Mesodermal cell (in vitro differentiated cells): ENCODE data around the gene KPNA3.
"Not testable (repeated sequence)": the region's sequence is repeated elsewhere in the genome, so short reads cannot be mapped to it uniquely, and the experiment has no call there.

Experiments used
- H3K27ac ChIP-seq: 2 replicates; pipeline ENCODE4 v1.7.0; 2013; ENCODE audit warnings: mild to moderate bottlenecking, low read depth, low read length, moderate library complexity; ENCODE audit not compliant: severe bottlenecking
- H3K36me3 ChIP-seq: 2 replicates; pipeline ENCODE4 v1.7.1; 2013; ENCODE audit warnings: mild to moderate bottlenecking, low read length, moderate library complexity; ENCODE audit not compliant: control insufficient read depth, insufficient read depth
- H3K4me1 ChIP-seq: one replicate; pipeline ENCODE4 v1.7.1; 2013; ENCODE audit warnings: mild to moderate bottlenecking, low read length; ENCODE audit not compliant: insufficient read depth, control insufficient read depth, poor library complexity, severe bottlenecking
- H3K4me3 ChIP-seq: 2 replicates; pipeline ENCODE4 v1.7.0; 2013; ENCODE audit warnings: low read length, control low read depth, mild to moderate bottlenecking; ENCODE audit not compliant: insufficient read depth, poor library complexity, severe bottlenecking; ENCODE audit errors: extremely low read depth
- H3K9me3 ChIP-seq: 2 replicates; pipeline ENCODE4 v1.7.1; 2013; ENCODE audit warnings: mild to moderate bottlenecking, low read length, moderate library complexity; ENCODE audit not compliant: control insufficient read depth
- whole genome bisulfite sequencing, 2 experiments: methylation state at CpG; one replicate each; pipeline ENCODE4 v1.1.5; 2013; ENCODE audit warnings: missing lambda C conversion rate in 2 of 2; ENCODE audit not compliant: insufficient coverage in 2 of 2; 5-methylcytosine and 5-hydroxymethylcytosine counted together

The KPNA3 gene

GRCh38 chr13:49781806-49782205 is 10.7 kb downstream of the KPNA3 start:
- H3K4me3 ChIP-seq = no peak overlapping the region
- WGBS, 2 experiments = 100% methylated on average over 1 of the region's 3 CpGs; no CpG with 5 or more reads in 1 of the 2 experiments
- H3K4me1 ChIP-seq = no peaks in the 10 kb centered on the region
- peaks cover 17% of the 10 kb centered on the region for H3K36me3 ChIP-seq
- no peaks in the 10 kb centered on the region for H3K9me3 ChIP-seq
- H3K27ac ChIP-seq = no peak overlapping the region

GRCh38 chr13:49779721-49780120 is 12.8 kb downstream of the KPNA3 start:
- no peaks in the 10 kb centered on the region for H3K4me1 ChIP-seq
- no peaks in the 10 kb centered on the region for H3K9me3 ChIP-seq
- peaks cover 3% of the 10 kb centered on the region for H3K36me3 ChIP-seq
- no peak overlapping the region for H3K4me3 ChIP-seq
- H3K27ac ChIP-seq = no peak overlapping the region

- H3K36me3 ChIP-seq = no peaks in the 10 kb centered on the region
- no peaks in the 10 kb centered on the region for H3K4me1 ChIP-seq
- WGBS, 2 experiments = 97 to 100% methylated on average over 3 to 4 of the region's 6 CpGs
- H3K9me3 ChIP-seq = no peaks in the 10 kb centered on the region
- H3K4me3 ChIP-seq = no peak overlapping the region
- H3K27ac ChIP-seq = no peak overlapping the region
Observed at GRCh38 chr13:49777746-49778614, 14.5 kb downstream of the KPNA3 start.

GRCh38 chr13:49776871-49777270 is 15.6 kb downstream of the KPNA3 start:
- no peaks in the 10 kb centered on the region for H3K4me1 ChIP-seq
- peaks cover 5% of the 10 kb centered on the region for H3K36me3 ChIP-seq
- no peaks in the 10 kb centered on the region for H3K9me3 ChIP-seq
- H3K27ac ChIP-seq = no peak overlapping the region
- no peak overlapping the region for H3K4me3 ChIP-seq

GRCh38 chr13:49774376-49775005 is 18.0 kb downstream of the KPNA3 start:
- Histone ChIP-seq H3K9me3 (no peaks in the 10 kb centered on the region), H3K4me3 (no peak overlapping the region), H3K4me1 (no peaks in the 10 kb centered on the region), H3K36me3 (peaks cover 15% of the 10 kb centered on the region), H3K27ac (no peak overlapping the region)
- 100% methylated on average over 1 of the region's 2 CpGs; no CpG with 5 or more reads in 1 of the 2 experiments for WGBS, 2 experiments

GRCh38 chr13:49772828-49773227 is 19.7 kb downstream of the KPNA3 start:
- Histone ChIP-seq H3K36me3 (peaks cover 15% of the 10 kb centered on the region), H3K27ac (no peak overlapping the region), H3K4me3 (no peak overlapping the region), H3K9me3 (no peaks in the 10 kb centered on the region), H3K4me1 (no peaks in the 10 kb centered on the region)
- 100% methylated on average over 1 of the region's 2 CpGs; no CpG with 5 or more reads in 1 of the 2 experiments for WGBS, 2 experiments

GRCh38 chr13:49761811-49762210 is 30.7 kb downstream of the KPNA3 start:
- Histone ChIP-seq H3K9me3 (peaks cover 17% of the 10 kb centered on the region), H3K36me3 (peaks cover 29% of the 10 kb centered on the region)
- 98 to 100% methylated on average over 9 to 23 of the region's 32 CpGs for WGBS, 2 experiments
- H3K4me1 ChIP-seq, H3K4me3 ChIP-seq, H3K27ac ChIP-seq: not testable (repeated sequence)

GRCh38 chr13:49760558-49760957 is 31.9 kb downstream of the KPNA3 start:
- Histone ChIP-seq H3K9me3 (peaks cover 17% of the 10 kb centered on the region), H3K4me3 (no peak overlapping the region)
- 93 to 97% methylated on average over 4 to 5 of the region's 5 CpGs for WGBS, 2 experiments

GRCh38 chr13:49759503-49759902 is 33.0 kb downstream of the KPNA3 start:
- Histone ChIP-seq H3K9me3 (peaks cover 15% of the 10 kb centered on the region), H3K36me3 (peaks cover 27% of the 10 kb centered on the region), H3K4me1 (no peaks in the 10 kb centered on the region), H3K27ac (no peak overlapping the region), H3K4me3 (no peak overlapping the region)
- WGBS, 2 experiments = 94% methylated on average over 2 of the region's 3 CpGs

More at GRCh38 chr13:49760558-49760957, 31.9 kb downstream of the KPNA3 start:
- Histone ChIP-seq H3K4me1 (no peaks in the 10 kb centered on the region), H3K27ac (no peak overlapping the region), H3K36me3 (peaks cover 31% of the 10 kb centered on the region)

- no peaks in the 10 kb centered on the region for H3K4me1 ChIP-seq
- 68 to 80% methylated on average over 2 of the region's 2 CpGs for WGBS, 2 experiments
- H3K4me3 ChIP-seq = no peak overlapping the region
- no peak overlapping the region for H3K27ac ChIP-seq
- peaks cover 14% of the 10 kb centered on the region for H3K9me3 ChIP-seq
- H3K36me3 ChIP-seq = peaks cover 23% of the 10 kb centered on the region
Observed at GRCh38 chr13:49756263-49756662, 36.2 kb downstream of the KPNA3 start.

GRCh38 chr13:49754146-49754545 is 38.3 kb downstream of the KPNA3 start:
- Histone ChIP-seq H3K4me3 (no peak overlapping the region), H3K36me3 (peaks cover 7% of the 10 kb centered on the region), H3K9me3 (peaks cover 2% of the 10 kb centered on the region), H3K27ac (no peak overlapping the region), H3K4me1 (no peaks in the 10 kb centered on the region)
- WGBS, 2 experiments = 90% methylated on average over 2 of the region's 4 CpGs; no CpG with 5 or more reads in 1 of the 2 experiments
